ENCODE measurements around the gene EXO5.
"Not testable (repeated sequence)": the region's sequence is repeated elsewhere in the genome, so short reads cannot be mapped to it uniquely, and the experiment has no call there.

Gene EXO5

GRCh38 chr1:40546957-40547356 lies 38.4 kb downstream of the EXO5 start:
- no peak for FAIRE-seq
- DNase-seq (ENCODE audit: insufficient read length, low spot score): no peak

- no peak for DNase-seq (ENCODE audit: insufficient read length, low spot score)
- FAIRE-seq: no peak
Measured at GRCh38 chr1:40553017-40553416, 44.5 kb downstream of the EXO5 start.

- not testable (repeated sequence) for FAIRE-seq; DNase-seq (ENCODE audit: insufficient read length, low spot score)
Measured at GRCh38 chr1:40554807-40555206, 46.2 kb downstream of the EXO5 start.

- FAIRE-seq (no peak), DNase-seq (ENCODE audit: insufficient read length, low spot score) (no peak)
Measured at GRCh38 chr1:40556121-40556520, 47.6 kb downstream of the EXO5 start.

GRCh38 chr1:40558241-40558640 lies 49.7 kb downstream of the EXO5 start:
- DNase-seq (ENCODE audit: insufficient read length, low spot score); FAIRE-seq: not testable (repeated sequence)

GRCh38 chr1:40562185-40562584 lies 53.6 kb downstream of the EXO5 start:
- FAIRE-seq: no peak

GRCh38 chr1:40563266-40563665 lies 54.7 kb downstream of the EXO5 start:
- DNase-seq (ENCODE audit: insufficient read length, low spot score): no peak
- no peak for FAIRE-seq

More at GRCh38 chr1:40562185-40562584, 53.6 kb downstream of the EXO5 start:
- DNase-seq (ENCODE audit: insufficient read length, low spot score): no peak

- DNase-seq (ENCODE audit: insufficient read length, low spot score): no peak
- no peak for FAIRE-seq
Measured at GRCh38 chr1:40564506-40564905, 55.9 kb downstream of the EXO5 start.

GRCh38 chr1:40564913-40565312 lies 56.3 kb downstream of the EXO5 start:
- no peak for DNase-seq (ENCODE audit: insufficient read length, low spot score)
- FAIRE-seq: no peak

Measured in HTR-8/SVneo (cell line).